GM18499 (cell line): ENCODE data around the gene TBC1D22A.

Source experiments
- ATAC-seq: cut with Tn5 transposase; IDR thresholded peaks from one replicate; pipeline ENCODE4 v1.9.1; 2021; ENCODE audit warnings: moderate number of reproducible peaks; ENCODE audit not compliant: insufficient read depth, unreplicated experiment

TBC1D22A gene

GRCh38 chr22:47016631-47017030 lies 254.2 kb downstream of the TBC1D22A start:
- ATAC-seq: no peak

- no peak for ATAC-seq
Measured at GRCh38 chr22:47017245-47017644, 254.8 kb downstream of the TBC1D22A start.

GRCh38 chr22:47018010-47018910 lies 255.8 kb downstream of the TBC1D22A start:
- ATAC-seq: no peak

GRCh38 chr22:47019012-47019790 lies 256.8 kb downstream of the TBC1D22A start:
- ATAC-seq: no peak

- ATAC-seq: no peak
Measured at GRCh38 chr22:47020166-47020565, 257.7 kb downstream of the TBC1D22A start.

GRCh38 chr22:47021371-47022074 lies 259.1 kb downstream of the TBC1D22A start:
- no peak for ATAC-seq

- ATAC-seq: no peak
Measured at GRCh38 chr22:47022075-47022473, 259.6 kb downstream of the TBC1D22A start.

- ATAC-seq: no peak
Measured at GRCh38 chr22:47022475-47022874, 260.0 kb downstream of the TBC1D22A start.

GRCh38 chr22:47023871-47024270 lies 261.4 kb downstream of the TBC1D22A start:
- no peak for ATAC-seq

- no peak for ATAC-seq
Measured at GRCh38 chr22:47027766-47028165, 265.3 kb downstream of the TBC1D22A start.

- ATAC-seq: no peak
Measured at GRCh38 chr22:47029244-47030074, 267.0 kb downstream of the TBC1D22A start.

- no peak for ATAC-seq
Measured at GRCh38 chr22:47030143-47030661, 267.8 kb downstream of the TBC1D22A start.

- ATAC-seq: no peak
Measured at GRCh38 chr22:47030881-47031627, 268.6 kb downstream of the TBC1D22A start.

- no peak for ATAC-seq
Measured at GRCh38 chr22:47031628-47031915, 269.1 kb downstream of the TBC1D22A start.

- ATAC-seq: no peak
Measured at GRCh38 chr22:47032091-47032943, 269.9 kb downstream of the TBC1D22A start.

- ATAC-seq: no peak
Measured at GRCh38 chr22:47032956-47033647, 270.7 kb downstream of the TBC1D22A start.

- no peak for ATAC-seq
Measured at GRCh38 chr22:47033648-47034000, 271.2 kb downstream of the TBC1D22A start.
